Right lobe of liver (tissue), 6 donors: ENCODE measurements around the gene ARL4C. TPM values are rescaled to one million over a fixed set of nuclear protein-coding genes. Genes with fewer than 3 reads are reported as not detected.

Experiments
- ATAC-seq, 4 donors: fragments of 200-7000 bp; cut with Tn5 transposase; one replicate each; pipeline ENCODE4 v1.9.1; 2020; ENCODE audit warnings: mild to moderate bottlenecking in 4 of 4, moderate library complexity in 4 of 4
- DNase-seq, 3 donors: peaks; one replicate each; pipeline ENCODE4 v3.0.0-alpha.2; 2020
- H3K27ac ChIP-seq, 3 donors: fragments of 200-600 bp; one replicate each; pipeline ENCODE4 v1.8.0; 2022
- H3K27me3 ChIP-seq, 2 donors: fragments of 200-600 bp; one replicate each; pipeline ENCODE4 v1.8.0; 2022
- H3K36me3 ChIP-seq, 4 donors: fragments of 200-600 bp; sonication (generic) in 1 of 4; one replicate each; pipeline versions ENCODE4 v1.5.1 to v1.8.0; 2017 to 2022; ENCODE audit warnings: control low read depth in 1 of 4
- H3K4me1 ChIP-seq, 4 donors: fragments of 200-600 bp; sonication (generic) in 1 of 4; one replicate each; pipeline versions ENCODE4 v1.5.1 to v1.8.0; 2017 to 2022; ENCODE audit warnings: control low read depth in 1 of 4
- H3K4me3 ChIP-seq, 3 donors: fragments of 200-600 bp; one replicate each; pipeline ENCODE4 v1.8.0; 2022
- H3K9me3 ChIP-seq, 4 donors: fragments of 200-600 bp; sonication (generic) in 1 of 4; one replicate each; pipeline versions ENCODE4 v1.5.1 to v1.8.0; 2017 to 2022; ENCODE audit warnings: control low read depth in 1 of 4
- CTCF ChIP-seq, 4 donors: fragments of 200-600 bp in 3 of 4; fragments of 450-650 bp in 1 of 4; IDR thresholded peaks; one replicate each; pipeline versions ENCODE4 v1.5.1 to v1.8.0; 2016 to 2022; ENCODE audit warnings: antibody characterized with exemption in 4 of 4, mild to moderate bottlenecking in 2 of 4
- POLR2A ChIP-seq: fragments of 450-650 bp; IDR thresholded peaks from one replicate; pipeline ENCODE4 v1.6.1; 2017; ENCODE audit warnings: antibody characterized with exemption, mild to moderate bottlenecking
- WGBS: methylation state at CpG from one replicate; pipeline ENCODE4 v1.1.6; 2018; ENCODE audit warnings: low coverage, low lambda C conversion rate; ENCODE audit not compliant: insufficient coverage; ENCODE audit errors: missing lambda C conversion rate; 5-methylcytosine and 5-hydroxymethylcytosine counted together
- intact Hi-C, 2 donors: fragments of 100-400 bp; cut with DNase I; formaldehyde crosslinking; loops; one replicate each; pipeline versions ENCODE4 v1.11.2 to v1.14.1; 2022
- total RNA-seq, 6 experiments: library from RNA; depleted of rRNA in 2 of 6; stranded (reverse); fragments of >200 nt in 2 of 6; fragmentation: NEBNext Ultra II Directional in 3 of 6; extraction: Animal tissue kit (Norgen Biotek cat#: 25700) in 3 of 6; gene quantifications; one replicate each; pipeline versions ENCODE4 v1.1.0 to v1.2.4, GENCODE V29; 2016 to 2023
- donor health status: DM: no; HTN: yes; CAD: no.
- donor health status: DM: no; HTN: no; CAD: no.
- donor health status: DM: no; HTN: no; CAD: no.
- donor health status: DM: no; HTN: yes; CAD: no.
- donor health status: DM: no; HTN: yes; CAD: no.

The ARL4C gene
- total RNA-seq, 6 experiments from 2014 or later = 1.4 to 9.4 (median 2.5) TPM

- Histone ChIP-seq H3K27ac (no peak overlapping the region), H3K27me3 (no peaks in the 10 kb centered on the region), H3K36me3 (no peaks in the 10 kb centered on the region), H3K4me3 (no peak overlapping the region), H3K9me3 (no peaks in the 10 kb centered on the region), H3K4me1 (no peaks in the 10 kb centered on the region)
- intact Hi-C loops = no loop called here
- TF ChIP-seq CTCF (IDR thresholded peaks at IDR 0.05) (no peak), POLR2A (no peak)
- no peak for DNase-seq
- 46% methylated on average over 5 of the region's 6 CpGs for WGBS
- no peak for ATAC-seq
Measured at GRCh38 chr2:234450431-234451124, 46.3 kb downstream of the ARL4C start.

- intact Hi-C loops = no loop called here
- 48% methylated on average over 11 of the region's 13 CpGs for WGBS
- no peak for ATAC-seq
- Histone ChIP-seq H3K4me1 (no peaks in the 10 kb centered on the region), H3K9me3 (no peaks in the 10 kb centered on the region), H3K36me3 (no peaks in the 10 kb centered on the region), H3K4me3 (no peak overlapping the region), H3K27ac (no peak overlapping the region), H3K27me3 (no peaks in the 10 kb centered on the region)
- TF ChIP-seq POLR2A = no peak
- TF ChIP-seq CTCF (IDR thresholded peaks at IDR 0.05) = no peak
- DNase-seq = no peak
Measured at GRCh38 chr2:234448506-234449184, 48.2 kb downstream of the ARL4C start.

- no peaks in the 10 kb centered on the region for H3K9me3 ChIP-seq
- H3K4me1 ChIP-seq = no peaks in the 10 kb centered on the region
- H3K27me3 ChIP-seq = no peaks in the 10 kb centered on the region
- H3K36me3 ChIP-seq = no peaks in the 10 kb centered on the region
- H3K4me3 ChIP-seq = no peak overlapping the region
- H3K27ac ChIP-seq = no peak overlapping the region
- 46% methylated on average over 5 of the region's 5 CpGs for WGBS
- intact Hi-C loops = no loop called here
- ATAC-seq (no peak), DNase-seq (no peak)
- TF ChIP-seq POLR2A (no peak), CTCF (IDR thresholded peaks at IDR 0.05) (no peak)
Measured at GRCh38 chr2:234447963-234448362, 48.9 kb downstream of the ARL4C start.

- Histone ChIP-seq H3K36me3 (no peaks in the 10 kb centered on the region), H3K4me3 (no peak overlapping the region), H3K4me1 (no peaks in the 10 kb centered on the region), H3K9me3 (no peaks in the 10 kb centered on the region), H3K27me3 (no peaks in the 10 kb centered on the region), H3K27ac (no peak overlapping the region)
- 100% methylated on average over 2 of the region's 6 CpGs for WGBS
- TF ChIP-seq CTCF (IDR thresholded peaks at IDR 0.05) (no peak), POLR2A (no peak)
- ATAC-seq = no peak
- intact Hi-C loops = no loop called here
- DNase-seq = no peak
Measured at GRCh38 chr2:234447189-234447588, 49.7 kb downstream of the ARL4C start.
